Vagina (tissue), 2 donors: ENCODE measurements around the gene METTL26. TPM values are rescaled to one million over a fixed set of nuclear protein-coding genes. Genes with fewer than 3 reads are reported as not detected.

Experiments used
- DNase-seq, 2 donors: peaks; one replicate each; pipeline ENCODE4 v3.0.0-alpha.2; 2017; ENCODE audit errors: extremely low spot score in 2 of 2
- H3K27ac ChIP-seq: fragments of 200-600 bp; sonication (generic); one replicate; pipeline ENCODE4 v1.5.1; 2019
- H3K27me3 ChIP-seq: fragments of 200-600 bp; sonication (generic); one replicate; pipeline ENCODE4 v1.5.1; 2019
- H3K36me3 ChIP-seq, 2 donors: fragments of 200-600 bp; sonication (generic); one replicate each; pipeline ENCODE4 v1.5.1; 2017 to 2019
- H3K4me1 ChIP-seq: fragments of 200-600 bp; sonication (generic); one replicate; pipeline ENCODE4 v1.5.1; 2019
- H3K4me3 ChIP-seq, 2 donors: fragments of 200-600 bp; sonication (generic); 1 replicate in 1 of 2; 2 replicates in 1 of 2; pipeline ENCODE4 v1.5.1; 2016 to 2019
- H3K9me3 ChIP-seq: fragments of 200-600 bp; sonication (generic); one replicate; pipeline ENCODE4 v1.5.1; 2019
- POLR2A ChIP-seq, 2 donors: fragments of 450-650 bp; IDR thresholded peaks; one replicate each; pipeline ENCODE4 v1.6.1; 2017; ENCODE audit warnings: antibody characterized with exemption in 2 of 2, mild to moderate bottlenecking in 2 of 2, moderate library complexity in 2 of 2
- POLR2AphosphoS5 ChIP-seq, 2 donors: sonication (generic); formaldehyde crosslinking; IDR thresholded peaks; one replicate each; pipeline ENCODE4 v1.9.0; 2017; ENCODE audit warnings: antibody characterized with exemption in 2 of 2, mild to moderate bottlenecking in 2 of 2, low read depth in 1 of 2; ENCODE audit not compliant: insufficient read depth in 1 of 2
- intact Hi-C: fragments of 100-400 bp; cut with DNase I; formaldehyde crosslinking; loops from one replicate; pipeline ENCODE4 v1.15.1; 2023
- total RNA-seq: library from RNA; depleted of rRNA; stranded (reverse); fragments of >200 nt; gene quantifications from one replicate; pipeline ENCODE4 v1.2.3, GENCODE V29; 2016
- TF ChIP-seq, protein P1 (sequence below), 3 experiments: fragments of 450-650 bp in 2 of 3; fragments of 200-600 bp in 1 of 3; sonication (generic) in 1 of 3; IDR thresholded peaks; one replicate each; pipeline ENCODE4 v1.5.1; 2017 to 2019; ENCODE audit warnings: antibody characterized with exemption in 3 of 3, mild to moderate bottlenecking in 2 of 3, moderate library complexity in 2 of 3

METTL26 gene
- 187 TPM for total RNA-seq

DNA sequence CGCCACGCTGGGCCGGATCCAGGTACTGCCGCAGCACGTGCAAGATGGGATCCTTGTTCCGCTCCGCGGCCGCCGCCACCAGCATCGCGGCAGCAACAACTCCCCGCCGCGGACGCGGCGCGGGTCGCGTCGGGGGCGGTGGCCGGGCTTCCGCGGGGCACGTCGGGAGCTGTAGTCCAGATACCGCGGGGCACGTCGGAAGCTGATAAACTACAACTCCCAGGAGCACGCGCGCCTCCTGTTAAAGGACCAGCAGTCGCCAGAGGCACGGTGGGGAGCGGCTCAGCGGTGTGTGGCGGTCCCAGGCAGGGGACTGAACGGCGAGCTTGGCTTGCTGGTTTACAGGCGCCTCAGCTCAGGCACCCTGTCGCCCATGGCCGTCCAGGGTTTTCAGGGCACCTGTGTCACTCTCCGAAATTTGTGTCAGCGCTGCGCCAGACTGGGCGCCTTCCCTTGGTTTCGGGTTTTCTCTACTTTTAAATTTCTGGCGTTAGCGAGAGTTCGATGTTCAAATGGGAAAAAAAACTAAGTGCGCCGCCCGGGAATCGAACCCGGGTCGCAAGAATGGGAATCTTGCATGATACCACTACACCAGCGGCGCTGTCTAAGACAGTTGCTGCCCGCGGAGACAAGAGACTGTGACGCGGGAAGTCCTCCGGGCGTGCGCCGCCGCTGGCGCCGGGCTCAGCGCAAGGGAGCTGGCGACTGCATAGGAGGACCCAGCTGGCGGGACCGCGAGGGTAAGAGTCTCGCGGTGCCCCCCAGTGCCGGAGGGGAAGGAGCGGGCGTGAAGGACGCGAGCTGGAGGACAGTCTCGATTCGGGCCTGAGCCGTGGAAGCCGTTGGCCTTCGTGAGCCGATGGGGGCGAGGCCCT, at the start of gene METTL26:
TSS of gene METTL26 (minus strand) at position 100 of the 875 bp plus-strand sequence. CDS start at position 85, 15 bp downstream.
- TF ChIP-seq POLR2AphosphoS5 (IDR thresholded peaks at IDR 0.05; ENCODE audit: insufficient read depth in 1 of 2, low read depth in 1 of 2) (peak; percentile 64 to 90), POLR2A (IDR thresholded peaks at IDR 0.05) (peak in 1 of 2 donors; percentile 33)
- TF ChIP-seq, protein P1, sequence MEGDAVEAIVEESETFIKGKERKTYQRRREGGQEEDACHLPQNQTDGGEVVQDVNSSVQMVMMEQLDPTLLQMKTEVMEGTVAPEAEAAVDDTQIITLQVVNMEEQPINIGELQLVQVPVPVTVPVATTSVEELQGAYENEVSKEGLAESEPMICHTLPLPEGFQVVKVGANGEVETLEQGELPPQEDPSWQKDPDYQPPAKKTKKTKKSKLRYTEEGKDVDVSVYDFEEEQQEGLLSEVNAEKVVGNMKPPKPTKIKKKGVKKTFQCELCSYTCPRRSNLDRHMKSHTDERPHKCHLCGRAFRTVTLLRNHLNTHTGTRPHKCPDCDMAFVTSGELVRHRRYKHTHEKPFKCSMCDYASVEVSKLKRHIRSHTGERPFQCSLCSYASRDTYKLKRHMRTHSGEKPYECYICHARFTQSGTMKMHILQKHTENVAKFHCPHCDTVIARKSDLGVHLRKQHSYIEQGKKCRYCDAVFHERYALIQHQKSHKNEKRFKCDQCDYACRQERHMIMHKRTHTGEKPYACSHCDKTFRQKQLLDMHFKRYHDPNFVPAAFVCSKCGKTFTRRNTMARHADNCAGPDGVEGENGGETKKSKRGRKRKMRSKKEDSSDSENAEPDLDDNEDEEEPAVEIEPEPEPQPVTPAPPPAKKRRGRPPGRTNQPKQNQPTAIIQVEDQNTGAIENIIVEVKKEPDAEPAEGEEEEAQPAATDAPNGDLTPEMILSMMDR (IDR thresholded peaks at IDR 0.05) = peak in 1 of 3 experiments; percentile 10
- DNase-seq = peak in 1 of 2 donors; percentile 97
- Histone ChIP-seq H3K9me3 (no peaks in the 10 kb centered on the region), H3K27me3 (no peaks in the 10 kb centered on the region), H3K4me3 (peak within 1 kb of the TSS; percentile 69 to 96), H3K4me1 (peaks cover 37% of the 10 kb centered on the region), H3K36me3 (no peaks in the 10 kb centered on the region), H3K27ac (peak within 1 kb of the TSS; percentile 99)
- intact Hi-C loops = no loop called here

DNA sequence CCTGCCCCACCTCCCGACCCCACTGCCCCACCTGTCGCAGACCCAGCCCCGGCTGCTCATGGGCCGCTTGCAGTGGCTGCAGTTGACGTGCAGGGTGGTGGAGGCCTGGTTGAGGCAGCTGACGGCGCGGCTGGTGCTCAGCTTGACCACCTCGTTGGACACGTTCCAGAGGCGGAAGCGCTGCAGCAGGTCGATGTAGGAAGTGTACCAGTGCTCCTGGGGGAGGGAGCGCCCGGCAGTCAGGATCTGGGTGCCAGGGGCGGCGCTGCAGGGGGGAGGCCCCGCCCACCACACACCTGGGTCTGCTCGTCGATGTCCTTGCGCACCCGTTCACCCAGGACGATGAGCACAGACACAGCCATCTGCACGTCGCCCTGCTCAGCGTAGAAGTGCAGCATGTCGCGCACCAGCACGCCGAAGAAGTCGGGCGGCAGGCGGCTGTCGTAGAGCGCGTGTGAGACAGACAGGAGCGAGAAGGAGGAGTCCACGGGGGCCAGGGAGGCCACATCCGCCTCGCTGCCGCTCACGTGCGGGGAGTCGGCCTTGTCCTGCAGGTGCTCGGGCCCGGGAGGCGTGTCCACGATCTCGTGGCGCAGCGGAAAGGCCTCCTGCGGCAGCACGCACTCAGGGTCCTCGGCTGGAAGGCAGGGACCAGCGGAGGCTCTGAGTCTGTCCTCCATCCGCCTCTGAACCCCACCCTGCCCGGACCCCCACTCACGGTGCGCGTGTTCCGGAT, 49.0 kb upstream of the METTL26 start:
- Histone ChIP-seq H3K36me3 (peaks cover 0 to 29% of the 10 kb centered on the region in 2 donors), H3K27ac (peak overlapping the region; percentile 67), H3K27me3 (no peaks in the 10 kb centered on the region), H3K4me3 (peak overlapping the region; percentile 60 to 92), H3K9me3 (no peaks in the 10 kb centered on the region), H3K4me1 (peaks cover 64% of the 10 kb centered on the region)
- TF ChIP-seq POLR2AphosphoS5 (IDR thresholded peaks at IDR 0.05; ENCODE audit: insufficient read depth in 1 of 2, low read depth in 1 of 2) = no peak
- TF ChIP-seq, protein P1 (IDR thresholded peaks at IDR 0.05) = no peak
- no peak for DNase-seq
- intact Hi-C loops = no loop called here

DNA sequence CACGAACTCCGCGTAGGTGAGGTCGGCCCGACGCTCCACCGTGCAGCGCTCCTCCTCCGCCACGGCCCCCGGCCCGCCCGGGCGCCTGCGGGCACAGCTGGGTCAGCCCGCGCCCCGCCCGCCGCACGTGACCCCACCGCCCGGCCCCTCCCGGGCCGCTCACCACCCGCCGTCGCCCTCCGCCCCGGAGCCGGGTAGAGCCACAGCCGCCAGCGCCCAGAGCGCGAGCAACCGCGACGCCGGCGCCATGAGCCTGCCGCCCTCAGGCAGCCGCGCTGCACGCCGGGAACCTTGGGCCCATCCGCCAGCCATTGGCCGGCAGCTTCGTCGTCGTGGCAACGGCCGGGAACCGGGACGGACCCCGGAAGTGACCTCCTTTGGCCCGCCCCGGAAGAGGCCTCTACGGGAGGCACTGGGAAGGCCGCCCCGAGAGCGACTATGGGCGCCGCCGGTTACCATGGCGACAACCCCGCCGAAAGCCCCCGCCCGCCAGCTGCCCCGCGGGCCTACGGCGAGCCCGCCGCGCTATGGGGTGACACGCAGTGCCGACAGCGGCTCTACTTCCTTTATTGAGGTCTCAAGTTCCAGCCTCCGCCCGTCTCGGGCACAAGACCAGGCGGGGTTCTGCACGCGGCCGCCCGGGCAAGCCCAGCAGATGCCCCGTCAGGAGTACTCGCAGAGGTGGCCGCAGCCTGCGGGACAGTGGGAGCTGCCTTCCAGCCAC, 48.1 kb upstream of the METTL26 start, which contains the start of gene JMJD8:
TSS of gene JMJD8 (minus strand) at position 264 of the 724 bp plus-strand sequence. CDS start at position 249, 15 bp downstream.
- Histone ChIP-seq H3K27me3 (no peaks in the 10 kb centered on the region), H3K9me3 (no peaks in the 10 kb centered on the region), H3K36me3 (peaks cover 0 to 29% of the 10 kb centered on the region in 2 donors), H3K4me1 (peaks cover 60% of the 10 kb centered on the region), H3K27ac (peak within 1 kb of the TSS; percentile 67), H3K4me3 (peak within 1 kb of the TSS; percentile 60 to 92)
- intact Hi-C loops = no loop called here
- TF ChIP-seq POLR2A (IDR thresholded peaks at IDR 0.05) (peak in 1 of 2 donors; percentile 15), POLR2AphosphoS5 (IDR thresholded peaks at IDR 0.05; ENCODE audit: insufficient read depth in 1 of 2, low read depth in 1 of 2) (peak; percentile 76 to 89)
- TF ChIP-seq, protein P1 (IDR thresholded peaks at IDR 0.05) = no peak
- no peak for DNase-seq

DNA sequence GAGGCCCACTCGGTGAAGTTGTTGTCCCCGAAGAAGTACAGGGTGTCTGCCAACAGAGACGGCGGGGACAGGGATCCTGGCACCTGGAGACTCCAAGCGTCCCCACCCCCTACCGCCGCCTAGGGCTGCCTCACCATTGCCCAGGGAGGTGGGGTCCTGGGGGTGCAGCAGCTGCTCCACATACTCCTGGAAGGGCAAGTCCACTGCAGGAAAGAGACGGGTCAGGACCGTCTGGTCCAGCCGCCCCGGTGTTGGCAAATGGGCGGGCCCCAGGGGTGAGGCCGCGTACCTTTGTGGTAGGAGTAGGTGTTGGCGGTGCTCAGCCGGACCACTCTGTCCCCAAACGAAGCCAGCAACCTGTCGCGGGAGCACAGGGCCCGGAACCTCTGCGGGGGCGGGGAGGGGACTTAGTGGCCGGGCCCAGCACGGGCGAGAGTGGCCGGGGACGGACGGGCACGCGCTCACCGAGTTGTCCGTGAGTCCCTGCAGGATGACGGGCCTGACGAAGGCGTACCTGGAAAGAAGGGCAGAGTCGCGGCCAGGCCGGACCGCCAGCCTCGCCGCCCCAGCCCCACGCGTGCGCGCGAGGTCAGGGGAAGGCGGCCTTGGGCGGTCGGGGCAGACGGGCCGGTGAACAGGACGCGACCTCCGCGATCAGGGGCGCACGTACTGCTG, 47.4 kb upstream of the METTL26 start:
- Histone ChIP-seq H3K4me1 (peaks cover 59% of the 10 kb centered on the region), H3K4me3 (peak overlapping the region; percentile 60 to 92), H3K27me3 (no peaks in the 10 kb centered on the region), H3K36me3 (peaks cover 0 to 29% of the 10 kb centered on the region in 2 donors), H3K9me3 (no peaks in the 10 kb centered on the region), H3K27ac (peak overlapping the region; percentile 40)
- intact Hi-C loops = no loop called here
- TF ChIP-seq, protein P1 (IDR thresholded peaks at IDR 0.05) = no peak
- TF ChIP-seq POLR2AphosphoS5 (IDR thresholded peaks at IDR 0.05; ENCODE audit: insufficient read depth in 1 of 2, low read depth in 1 of 2) (no peak), POLR2A (IDR thresholded peaks at IDR 0.05) (no peak)
- DNase-seq = no peak
